H9 (cell line): ENCODE measurements around the gene LRRC10. TPM values are rescaled to one million over a fixed set of nuclear protein-coding genes. Genes with fewer than 3 reads are reported as not detected.

Experiments used
- DNase-seq: peaks from one replicate; pipeline ENCODE4 v3.0.0-alpha.2; 2017
- H2AFZ ChIP-seq: one replicate; pipeline ENCODE4 v1.6.1; 2013; ENCODE audit warnings: mild to moderate bottlenecking, low read length, control low read depth, moderate library complexity
- H2AK5ac ChIP-seq: 2 replicates; pipeline ENCODE4 v1.6.1; 2013; ENCODE audit warnings: low read length, control low read depth, mixed read lengths; ENCODE audit not compliant: insufficient read length
- H2BK120ac ChIP-seq: one replicate; pipeline ENCODE4 v1.6.1; 2013; ENCODE audit warnings: low read depth, mild to moderate bottlenecking, low read length, control low read depth, inconsistent platforms; ENCODE audit not compliant: poor library complexity, severe bottlenecking
- H2BK12ac ChIP-seq: 2 replicates; pipeline ENCODE4 v1.6.1; 2013; ENCODE audit warnings: low read length, control low read depth, mixed read lengths, low read depth; ENCODE audit not compliant: insufficient read length
- H2BK15ac ChIP-seq: 2 replicates; pipeline ENCODE4 v1.6.1; 2013; ENCODE audit warnings: low read depth, low read length, control low read depth
- H2BK20ac ChIP-seq: one replicate; pipeline ENCODE4 v1.6.1; 2013; ENCODE audit warnings: low read depth, mild to moderate bottlenecking, low read length, control low read depth, inconsistent platforms; ENCODE audit not compliant: poor library complexity, severe bottlenecking
- H2BK5ac ChIP-seq: 2 replicates; pipeline ENCODE4 v1.6.1; 2013; ENCODE audit warnings: low read length, control low read depth, mixed read lengths; ENCODE audit not compliant: insufficient read length
- H3K14ac ChIP-seq: 2 replicates; pipeline ENCODE4 v1.6.1; 2013; ENCODE audit warnings: low read length, control low read depth; ENCODE audit not compliant: insufficient read depth
- H3K18ac ChIP-seq: 2 replicates; pipeline ENCODE4 v1.6.1; 2013; ENCODE audit warnings: low read depth, mild to moderate bottlenecking, mixed read lengths, low read length, control low read depth; ENCODE audit not compliant: insufficient read length
- H3K23ac ChIP-seq: 2 replicates; pipeline ENCODE4 v1.6.1; 2013; ENCODE audit warnings: low read length, control low read depth, mixed read lengths, low read depth; ENCODE audit not compliant: insufficient read length
- H3K23me2 ChIP-seq: 2 replicates; pipeline ENCODE4 v1.6.1; 2013; ENCODE audit warnings: low read depth, mild to moderate bottlenecking, mixed read lengths, low read length, control low read depth; ENCODE audit not compliant: insufficient read length, poor library complexity, severe bottlenecking
- H3K27ac ChIP-seq: 2 replicates; pipeline ENCODE4 v1.5.1; 2013; ENCODE audit warnings: low read length, control low read depth, mixed read lengths, low read depth; ENCODE audit not compliant: insufficient read length
- H3K27me3 ChIP-seq: 2 replicates; pipeline ENCODE4 v1.6.1; 2013; ENCODE audit warnings: low read length, control low read depth, inconsistent platforms; ENCODE audit not compliant: insufficient read depth
- H3K4ac ChIP-seq: 2 replicates; pipeline ENCODE4 v1.6.1; 2013; ENCODE audit warnings: low read depth, mild to moderate bottlenecking, control low read depth, inconsistent platforms, low read length, moderate library complexity
- H3K4me1 ChIP-seq: 2 replicates; pipeline ENCODE4 v1.6.1; 2013; ENCODE audit warnings: low read length, control low read depth, inconsistent platforms; ENCODE audit not compliant: insufficient read depth
- H3K4me2 ChIP-seq: 2 replicates; pipeline ENCODE4 v1.6.1; 2013; ENCODE audit warnings: low read length, control low read depth, mixed read lengths; ENCODE audit not compliant: insufficient read length, insufficient read depth
- H3K56ac ChIP-seq: 2 replicates; pipeline ENCODE4 v1.6.1; 2013; ENCODE audit warnings: low read depth, mild to moderate bottlenecking, mixed read lengths, low read length, control low read depth; ENCODE audit not compliant: insufficient read length
- H3K79me1 ChIP-seq: 2 replicates; pipeline ENCODE4 v1.6.1; 2013; ENCODE audit warnings: low read depth, mild to moderate bottlenecking, moderate library complexity, low read length, control low read depth, inconsistent platforms; ENCODE audit not compliant: insufficient read depth, poor library complexity, severe bottlenecking
- H3K79me2 ChIP-seq: 2 replicates; pipeline ENCODE4 v1.6.1; 2013; ENCODE audit warnings: low read length, control low read depth, inconsistent platforms; ENCODE audit not compliant: insufficient read depth
- H3K9ac ChIP-seq: 2 replicates; pipeline ENCODE4 v1.6.1; 2013; ENCODE audit warnings: low read length, control low read depth, mixed read lengths; ENCODE audit not compliant: insufficient read length; ENCODE audit errors: extremely low read depth
- H3K9me3 ChIP-seq: one replicate; pipeline ENCODE4 v1.6.1; 2013; ENCODE audit warnings: low read depth, low read length, inconsistent platforms; ENCODE audit not compliant: control insufficient read depth
- H3T11ph ChIP-seq: one replicate; pipeline ENCODE4 v1.6.1; 2013; ENCODE audit warnings: mild to moderate bottlenecking, low read length, control low read depth, inconsistent platforms
- H4K20me1 ChIP-seq: one replicate; pipeline ENCODE4 v1.6.1; 2013; ENCODE audit not compliant: control insufficient read depth, insufficient read length, insufficient read depth
- H4K5ac ChIP-seq: 2 replicates; pipeline ENCODE4 v1.6.1; 2013; ENCODE audit warnings: low read depth, mild to moderate bottlenecking, mixed read lengths, low read length, control low read depth; ENCODE audit not compliant: insufficient read length
- H4K8ac ChIP-seq: replicated peaks from 2 replicates; pipeline ENCODE4 v1.6.1; 2013; ENCODE audit warnings: low read length, control low read depth, mixed read lengths, low read depth; ENCODE audit not compliant: insufficient read length
- H4K91ac ChIP-seq: 2 replicates; pipeline ENCODE4 v1.6.1; 2013; ENCODE audit warnings: low read depth, mild to moderate bottlenecking, moderate library complexity, mixed read lengths, low read length, control low read depth; ENCODE audit not compliant: insufficient read length
- H3K27ac Mint-ChIP-seq, 3 experiments: 2 replicates in 2 of 3; 3 replicates in 1 of 3; pipeline ENCODE4 v1.8.0; 2020 to 2021; ENCODE audit warnings: mixed read lengths in 3 of 3, mild to moderate bottlenecking in 1 of 3, moderate library complexity in 1 of 3
- H3K27me3 Mint-ChIP-seq: 2 replicates; pipeline ENCODE4 v1.8.0; 2021; ENCODE audit warnings: low read depth, mild to moderate bottlenecking, moderate library complexity, mixed read lengths
- H3K36me3 Mint-ChIP-seq, 3 experiments: 2 replicates in 2 of 3; 3 replicates in 1 of 3; pipeline ENCODE4 v1.8.0; 2020 to 2021; ENCODE audit warnings: low read depth in 3 of 3, mixed read lengths in 3 of 3; ENCODE audit not compliant: insufficient read depth in 1 of 3
- H3K4me1 Mint-ChIP-seq, 2 experiments: 2 replicates each; pipeline ENCODE4 v1.8.0; 2020; ENCODE audit warnings: mixed read lengths in 2 of 2
- H3K4me3 Mint-ChIP-seq, 2 experiments: 2 replicates in 1 of 2; 3 replicates in 1 of 2; pipeline ENCODE4 v1.8.0; 2020 to 2021; ENCODE audit warnings: mild to moderate bottlenecking in 2 of 2, mixed read lengths in 2 of 2, moderate library complexity in 1 of 2
- H3K9me3 Mint-ChIP-seq, 2 experiments: 2 replicates in 1 of 2; 3 replicates in 1 of 2; pipeline ENCODE4 v1.8.0; 2020; ENCODE audit warnings: mild to moderate bottlenecking in 2 of 2, mixed read lengths in 2 of 2, moderate library complexity in 1 of 2
- WGBS: extraction: QIAGEN DNeasy Blood & Tissue Kit; methylation state at CpG from one replicate; pipeline ENCODE4 v1.1.7; 2013; ENCODE audit warnings: missing lambda C conversion rate, low lambda C conversion rate, mixed read lengths; ENCODE audit not compliant: insufficient read length; ENCODE audit errors: extremely low coverage; 5-methylcytosine and 5-hydroxymethylcytosine counted together
- total RNA-seq: library from RNA; stranded (reverse); gene quantifications from 2 replicates; pipeline ENCODE4 v1.2.1, GENCODE V29; 2021
- TF ChIP-seq, protein P1 (sequence below): fragments of 200-600 bp; sonication (generic); conservative IDR thresholded peaks from 3 replicates; pipeline ENCODE4 v1.8.0; 2021; ENCODE audit warnings: antibody characterized with exemption, mild to moderate bottlenecking

Gene LRRC10
- total RNA-seq, 1 experiment from 2014 or later = not detected

DNA sequence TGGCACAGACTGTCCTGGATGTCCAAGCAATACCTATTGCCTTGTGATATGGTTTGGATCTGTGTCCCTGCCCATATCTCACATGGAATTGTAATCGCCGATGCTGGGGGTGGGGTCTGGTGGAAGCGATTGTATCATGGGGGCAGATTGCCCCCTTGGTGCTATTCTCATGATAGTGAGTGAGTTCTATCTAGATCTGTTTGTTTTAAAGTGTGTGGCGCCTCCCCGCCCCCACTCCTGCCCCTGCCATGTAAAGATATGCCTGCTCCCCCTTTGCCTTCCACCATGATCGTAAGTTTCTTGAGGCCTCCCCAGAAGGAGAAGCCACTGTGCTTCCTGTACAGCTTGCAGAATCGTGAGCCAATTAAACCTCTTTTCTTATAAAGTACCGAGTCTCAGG, 16.8 kb upstream of the LRRC10 start:
- no CpG with 5 or more reads among the region's 8 CpGs for WGBS
- no peak overlapping the region for H3T11ph ChIP-seq
- H3K27ac ChIP-seq = no peak overlapping the region
- no peak overlapping the region for H4K91ac ChIP-seq
- no peak overlapping the region for H3K4ac ChIP-seq
- Mint-ChIP-seq H3K4me1 (no peaks in the 10 kb centered on the region), H3K27ac (peak overlapping the region in 1 of 3 experiments; percentile 46; a peak in 2 of 7 replicates), H3K4me3 (no peak overlapping the region), H3K36me3 (no peaks in the 10 kb centered on the region), H3K9me3 (no peaks in the 10 kb centered on the region; a peak in 1 of 5 replicates), H3K27me3 (no peaks in the 10 kb centered on the region)
- peak overlapping the region; percentile 56; the same call in 1 of the 2 replicates for H3K14ac ChIP-seq
- H3K79me2 ChIP-seq = no peaks in the 10 kb centered on the region
- no peak for DNase-seq
- H2AFZ ChIP-seq = no peak overlapping the region
- H2BK20ac ChIP-seq = no peak overlapping the region
- no peak overlapping the region for H3K56ac ChIP-seq
- no peak overlapping the region for H3K23ac ChIP-seq
- no peak overlapping the region for H3K9ac ChIP-seq
- H2BK15ac ChIP-seq = no peak overlapping the region
- H3K4me2 ChIP-seq = no peak overlapping the region
- no peak overlapping the region for H2BK12ac ChIP-seq
- H2BK5ac ChIP-seq = no peak overlapping the region
- no peak overlapping the region for H4K8ac ChIP-seq
- TF ChIP-seq, protein P1, sequence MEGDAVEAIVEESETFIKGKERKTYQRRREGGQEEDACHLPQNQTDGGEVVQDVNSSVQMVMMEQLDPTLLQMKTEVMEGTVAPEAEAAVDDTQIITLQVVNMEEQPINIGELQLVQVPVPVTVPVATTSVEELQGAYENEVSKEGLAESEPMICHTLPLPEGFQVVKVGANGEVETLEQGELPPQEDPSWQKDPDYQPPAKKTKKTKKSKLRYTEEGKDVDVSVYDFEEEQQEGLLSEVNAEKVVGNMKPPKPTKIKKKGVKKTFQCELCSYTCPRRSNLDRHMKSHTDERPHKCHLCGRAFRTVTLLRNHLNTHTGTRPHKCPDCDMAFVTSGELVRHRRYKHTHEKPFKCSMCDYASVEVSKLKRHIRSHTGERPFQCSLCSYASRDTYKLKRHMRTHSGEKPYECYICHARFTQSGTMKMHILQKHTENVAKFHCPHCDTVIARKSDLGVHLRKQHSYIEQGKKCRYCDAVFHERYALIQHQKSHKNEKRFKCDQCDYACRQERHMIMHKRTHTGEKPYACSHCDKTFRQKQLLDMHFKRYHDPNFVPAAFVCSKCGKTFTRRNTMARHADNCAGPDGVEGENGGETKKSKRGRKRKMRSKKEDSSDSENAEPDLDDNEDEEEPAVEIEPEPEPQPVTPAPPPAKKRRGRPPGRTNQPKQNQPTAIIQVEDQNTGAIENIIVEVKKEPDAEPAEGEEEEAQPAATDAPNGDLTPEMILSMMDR = no peak
- H3K9me3 ChIP-seq = no peaks in the 10 kb centered on the region
- H4K5ac ChIP-seq = no peak overlapping the region
- no peaks in the 10 kb centered on the region for H3K4me1 ChIP-seq
- H3K27me3 ChIP-seq = no peaks in the 10 kb centered on the region
- H2AK5ac ChIP-seq = no peak overlapping the region
- H3K18ac ChIP-seq = no peak overlapping the region
- H3K23me2 ChIP-seq = no peaks in the 10 kb centered on the region
- no peaks in the 10 kb centered on the region for H3K79me1 ChIP-seq
- no peak overlapping the region for H2BK120ac ChIP-seq
- no peaks in the 10 kb centered on the region for H4K20me1 ChIP-seq
